SK-N-SH treated with all-trans-retinoic acid at 6 μM for 48 hours (cell line): ENCODE measurements around the gene TEX2.

Experiments used
- ARNTL ChIP-seq: fragments of 450-650 bp; formaldehyde crosslinking; IDR thresholded peaks from 2 replicates; pipeline ENCODE4 v1.5.0; 2020; ENCODE audit warnings: low read depth, mild to moderate bottlenecking, moderate library complexity, borderline replicate concordance
- CREB5 ChIP-seq: fragments of 250-450 bp; sonication (Bioruptor Pico); IDR thresholded peaks from 2 replicates; pipeline ENCODE4 v1.5.1; 2020; ENCODE audit warnings: low read depth, mild to moderate bottlenecking, moderate library complexity
- OSR1 ChIP-seq: fragments of 250-450 bp; sonication (Bioruptor Pico); IDR thresholded peaks from 2 replicates; pipeline ENCODE4 v1.8.0; 2022; ENCODE audit warnings: moderate library complexity, mild to moderate bottlenecking, inconsistent platforms
- TCF4 ChIP-seq: fragments of 250-450 bp; sonication (Bioruptor Pico); IDR thresholded peaks from 2 replicates; pipeline ENCODE4 v1.8.0; 2021; ENCODE audit warnings: mild to moderate bottlenecking, moderate library complexity, borderline replicate concordance
- ZC3H10 ChIP-seq: fragments of 250-450 bp; sonication (Bioruptor Pico); IDR thresholded peaks from 2 replicates; pipeline ENCODE4 v1.5.1; 2021; ENCODE audit warnings: mild to moderate bottlenecking, moderate library complexity
- ZFP30 ChIP-seq: fragments of 450-650 bp; formaldehyde crosslinking; IDR thresholded peaks from 2 replicates; pipeline ENCODE4 v1.5.0; 2022; ENCODE audit warnings: mild to moderate bottlenecking, moderate library complexity
- ZNF565 ChIP-seq: fragments of 450-650 bp; formaldehyde crosslinking; conservative IDR thresholded peaks from 2 replicates; pipeline ENCODE4 v1.5.0; 2020; ENCODE audit warnings: low read depth, mild to moderate bottlenecking, moderate library complexity
- ZNF70 ChIP-seq: fragments of 450-650 bp; formaldehyde crosslinking; IDR thresholded peaks from 2 replicates; pipeline ENCODE4 v1.5.0; 2020; ENCODE audit warnings: mild to moderate bottlenecking, moderate library complexity
- TF ChIP-seq, protein P1 (sequence below): fragments of 250-450 bp; sonication (Bioruptor Pico); IDR thresholded peaks from 2 replicates; pipeline ENCODE4 v1.8.0; 2020; ENCODE audit warnings: mild to moderate bottlenecking, moderate library complexity, borderline replicate concordance
- TF ChIP-seq, protein P2 (sequence below): fragments of 250-450 bp; sonication (Bioruptor Pico); IDR thresholded peaks from 2 replicates; pipeline ENCODE4 v1.8.0; 2021; ENCODE audit warnings: low read depth, mild to moderate bottlenecking, moderate library complexity, borderline replicate concordance

DNA sequence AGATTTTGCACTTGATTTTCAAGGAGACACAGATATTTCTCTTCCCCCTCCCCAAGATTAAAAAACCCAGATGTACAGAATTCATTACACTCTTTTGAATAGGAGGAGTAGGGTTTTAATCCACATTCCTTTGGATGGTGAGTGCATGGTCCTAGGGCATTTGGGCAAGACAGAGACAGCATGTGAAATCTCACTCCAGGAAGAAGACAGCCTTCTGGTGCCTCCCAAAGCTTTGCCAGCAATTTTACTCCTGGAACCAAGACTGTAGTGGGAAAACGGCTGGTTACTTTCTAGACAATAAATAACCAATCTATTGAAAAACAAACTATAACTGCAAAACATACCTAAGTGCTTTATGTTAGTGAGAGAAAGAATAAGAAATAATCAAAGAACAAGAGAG lies 15.2 kb downstream of the TEX2 start:
- TF ChIP-seq, protein P1, sequence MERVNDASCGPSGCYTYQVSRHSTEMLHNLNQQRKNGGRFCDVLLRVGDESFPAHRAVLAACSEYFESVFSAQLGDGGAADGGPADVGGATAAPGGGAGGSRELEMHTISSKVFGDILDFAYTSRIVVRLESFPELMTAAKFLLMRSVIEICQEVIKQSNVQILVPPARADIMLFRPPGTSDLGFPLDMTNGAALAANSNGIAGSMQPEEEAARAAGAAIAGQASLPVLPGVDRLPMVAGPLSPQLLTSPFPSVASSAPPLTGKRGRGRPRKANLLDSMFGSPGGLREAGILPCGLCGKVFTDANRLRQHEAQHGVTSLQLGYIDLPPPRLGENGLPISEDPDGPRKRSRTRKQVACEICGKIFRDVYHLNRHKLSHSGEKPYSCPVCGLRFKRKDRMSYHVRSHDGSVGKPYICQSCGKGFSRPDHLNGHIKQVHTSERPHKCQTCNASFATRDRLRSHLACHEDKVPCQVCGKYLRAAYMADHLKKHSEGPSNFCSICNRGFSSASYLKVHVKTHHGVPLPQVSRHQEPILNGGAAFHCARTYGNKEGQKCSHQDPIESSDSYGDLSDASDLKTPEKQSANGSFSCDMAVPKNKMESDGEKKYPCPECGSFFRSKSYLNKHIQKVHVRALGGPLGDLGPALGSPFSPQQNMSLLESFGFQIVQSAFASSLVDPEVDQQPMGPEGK (CRISPR knock-in tag): no peak
- TF ChIP-seq ZC3H10 (CRISPR knock-in tag) (no peak), ZNF70 (no peak), ARNTL (CRISPR knock-in tag) (no peak), TCF4 (CRISPR knock-in tag) (no peak), ZFP30 (no peak), CREB5 (no peak), OSR1 (CRISPR knock-in tag) (no peak), ZNF565 (CRISPR knock-in tag) (no peak)
- TF ChIP-seq, protein P2, sequence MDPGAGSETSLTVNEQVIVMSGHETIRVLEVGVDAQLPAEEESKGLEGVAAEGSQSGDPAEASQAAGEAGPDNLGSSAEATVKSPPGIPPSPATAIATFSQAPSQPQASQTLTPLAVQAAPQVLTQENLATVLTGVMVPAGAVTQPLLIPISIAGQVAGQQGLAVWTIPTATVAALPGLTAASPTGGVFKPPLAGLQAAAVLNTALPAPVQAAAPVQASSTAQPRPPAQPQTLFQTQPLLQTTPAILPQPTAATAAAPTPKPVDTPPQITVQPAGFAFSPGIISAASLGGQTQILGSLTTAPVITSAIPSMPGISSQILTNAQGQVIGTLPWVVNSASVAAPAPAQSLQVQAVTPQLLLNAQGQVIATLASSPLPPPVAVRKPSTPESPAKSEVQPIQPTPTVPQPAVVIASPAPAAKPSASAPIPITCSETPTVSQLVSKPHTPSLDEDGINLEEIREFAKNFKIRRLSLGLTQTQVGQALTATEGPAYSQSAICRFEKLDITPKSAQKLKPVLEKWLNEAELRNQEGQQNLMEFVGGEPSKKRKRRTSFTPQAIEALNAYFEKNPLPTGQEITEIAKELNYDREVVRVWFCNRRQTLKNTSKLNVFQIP (CRISPR knock-in tag): no peak
